WTC11 (cell line): ENCODE data around the gene NFATC2. TPM values are rescaled to one million over a fixed set of nuclear protein-coding genes. Genes with fewer than 3 reads are reported as not detected.
A peak's percentile ranks its signal among the peaks of the same experiment; 100 is the strongest.

Experiments used
- ATAC-seq: fragments of 200-7000 bp; cut with Tn5 transposase; 2 replicates; pipeline ENCODE4 v1.10.0; 2021; ENCODE audit warnings: mild to moderate bottlenecking, moderate library complexity
- CTCF ChIA-PET: fragments of 300-600 bp; sonication (Branson Sonifier 250); formaldehyde crosslinking; loops from one replicate; lab custom pipeline; 2021; ENCODE audit warnings: antibody characterized with exemption; lab: Charles Lee
- POLR2A ChIA-PET: fragments of 350-600 bp; sonication (Branson Sonifier 250); formaldehyde crosslinking; loops from one replicate; lab custom pipeline; 2021; ENCODE audit warnings: antibody characterized with exemption; lab: Charles Lee
- DNase-seq: peaks from one replicate; pipeline ENCODE4 v3.0.0; 2021; ENCODE audit warnings: low spot score
- H3K27ac Mint-ChIP-seq: 2 replicates; pipeline ENCODE4 v1.8.0; 2021; ENCODE audit warnings: mixed read lengths
- H3K27me3 Mint-ChIP-seq: 2 replicates; pipeline ENCODE4 v1.8.0; 2021; ENCODE audit warnings: low read depth, mild to moderate bottlenecking, moderate library complexity, mixed read lengths
- H3K36me3 Mint-ChIP-seq: 2 replicates; pipeline ENCODE4 v1.8.0; 2021; ENCODE audit warnings: mixed read lengths
- H3K4me1 Mint-ChIP-seq: 2 replicates; pipeline ENCODE4 v1.8.0; 2022; ENCODE audit warnings: mixed read lengths
- H3K4me3 Mint-ChIP-seq: 2 replicates; pipeline ENCODE4 v1.8.0; 2021; ENCODE audit warnings: mild to moderate bottlenecking, moderate library complexity, mixed read lengths
- H3K9me3 Mint-ChIP-seq: 2 replicates; pipeline ENCODE4 v1.8.0; 2021; ENCODE audit warnings: mixed read lengths
- ATF6 ChIP-seq: sonication (generic); formaldehyde crosslinking; IDR thresholded peaks from 2 replicates; pipeline ENCODE4 v1.8.1; 2023; ENCODE audit warnings: mild to moderate bottlenecking, missing genetic modification reagents
- CBFB ChIP-seq: sonication (generic); formaldehyde crosslinking; IDR thresholded peaks from 2 replicates; pipeline ENCODE4 v1.8.1; 2022; ENCODE audit warnings: mild to moderate bottlenecking, low read depth, missing genetic modification reagents
- CREM ChIP-seq: sonication (generic); formaldehyde crosslinking; IDR thresholded peaks from 2 replicates; pipeline ENCODE4 v1.8.1; 2022; ENCODE audit warnings: mild to moderate bottlenecking, missing genetic modification reagents, moderate library complexity
- ERG ChIP-seq: fragments of 250-450 bp; sonication (Bioruptor Pico); IDR thresholded peaks from 2 replicates; pipeline ENCODE4 v1.8.0; 2021; ENCODE audit warnings: mild to moderate bottlenecking
- FOXP4 ChIP-seq: sonication (generic); formaldehyde crosslinking; IDR thresholded peaks from 2 replicates; pipeline ENCODE4 v1.8.0; 2022; ENCODE audit warnings: mild to moderate bottlenecking, missing genetic modification reagents
- GTF2I ChIP-seq: fragments of 250-450 bp; sonication (Bioruptor Pico); conservative IDR thresholded peaks from 2 replicates; pipeline ENCODE4 v1.4.0; 2021; ENCODE audit warnings: mild to moderate bottlenecking
- NR1H2 ChIP-seq: sonication (generic); formaldehyde crosslinking; IDR thresholded peaks from 2 replicates; pipeline ENCODE4 v1.9.0; 2021; ENCODE audit warnings: mild to moderate bottlenecking, moderate library complexity, missing genetic modification reagents
- TEAD4 ChIP-seq: sonication (generic); formaldehyde crosslinking; IDR thresholded peaks from 2 replicates; pipeline ENCODE4 v1.8.0; 2022; ENCODE audit warnings: mild to moderate bottlenecking, missing genetic modification reagents
- ZNF121 ChIP-seq: sonication (generic); formaldehyde crosslinking; IDR thresholded peaks from 2 replicates; pipeline ENCODE4 v1.8.0; 2023; ENCODE audit warnings: missing genetic modification reagents
- ZNF281 ChIP-seq: sonication (generic); formaldehyde crosslinking; IDR thresholded peaks from 2 replicates; pipeline ENCODE4 v1.8.0; 2023; ENCODE audit warnings: mild to moderate bottlenecking, missing genetic modification reagents
- ZNF512 ChIP-seq: sonication (generic); formaldehyde crosslinking; IDR thresholded peaks from 2 replicates; pipeline ENCODE4 v1.8.1; 2022; ENCODE audit warnings: missing genetic modification reagents, borderline replicate concordance
- ZNF671 ChIP-seq: fragments of 250-450 bp; sonication (Bioruptor Pico); IDR thresholded peaks from 2 replicates; pipeline ENCODE4 v1.8.0; 2021; ENCODE audit warnings: mild to moderate bottlenecking
- total RNA-seq: library from RNA; stranded (reverse); gene quantifications from 3 replicates; pipeline ENCODE4 v1.2.3, GENCODE V29; 2021

The NFATC2 gene
- total RNA-seq, 1 experiment from 2014 or later = 1.7 TPM

- Mint-ChIP-seq H3K27ac (no peak overlapping the region), H3K4me3 (no peak overlapping the region), H3K9me3 (peaks cover 9% of the 10 kb centered on the region), H3K27me3 (no peaks in the 10 kb centered on the region), H3K36me3 (peaks cover 6% of the 10 kb centered on the region; the same call in 1 of the 2 replicates), H3K4me1 (peaks cover 7% of the 10 kb centered on the region; the same call in 1 of the 2 replicates)
- CTCF ChIA-PET = interaction anchor here (3.1 kb wide), 1 partner anchor 64 kb away, joined by 17 read pairs; no protein-coding TSS in a partner anchor
- POLR2A ChIA-PET = no interaction called here
- DNase-seq = no peak
- TF ChIP-seq ZNF121 (CRISPR knock-in tag) (0 out of 2 replicates have a peak, but pooled peaks have one; percentile 14), ZNF281 (CRISPR knock-in tag) (no peak)
- no peak for ATAC-seq
These were observed 92.3 kb downstream of the NFATC2 start for GRCh38 chr20:51450221-51450712.

GRCh38 chr20:51449498-51450220 is 92.9 kb downstream of the NFATC2 start:
- H3K27me3 Mint-ChIP-seq = no peaks in the 10 kb centered on the region

More at GRCh38 chr20:51449498-51450220, 92.9 kb downstream of the NFATC2 start:
- DNase-seq = no peak
- Mint-ChIP-seq H3K4me3 (no peak overlapping the region), H3K9me3 (peaks cover 8% of the 10 kb centered on the region), H3K4me1 (peaks cover 13% of the 10 kb centered on the region), H3K36me3 (peaks cover 5% of the 10 kb centered on the region; the same call in 1 of the 2 replicates), H3K27ac (no peak overlapping the region)
- ATAC-seq = no peak
- TF ChIP-seq ZNF512 (CRISPR knock-in tag) = no peak
- TF ChIP-seq FOXP4 (CRISPR knock-in tag) = no peak
- no peak for TF ChIP-seq NR1H2 (CRISPR knock-in tag)
- TF ChIP-seq GTF2I (CRISPR knock-in tag) = no peak
- TF ChIP-seq CREM = no peak
- no peak for TF ChIP-seq ZNF671 (CRISPR knock-in tag)
- TF ChIP-seq ATF6 = no peak
- no peak for TF ChIP-seq CBFB (CRISPR knock-in tag)
- TF ChIP-seq ERG (CRISPR knock-in tag) = no peak
- no peak for TF ChIP-seq TEAD4
- POLR2A ChIA-PET = interaction anchor here (1.0 kb wide), 1 partner anchor 44 kb away, joined by 3 read pairs; no protein-coding TSS in a partner anchor
- CTCF ChIA-PET = interaction anchor here (0.9 to 3.1 kb wide), 2 partner anchors 64 to 174 kb away, joined by 3 to 17 read pairs; no protein-coding TSS in a partner anchor
